GM21723 (cell line): Measurements from ENCODE around the gene MSI2.

Experiments
- ATAC-seq: cut with Tn5 transposase; IDR thresholded peaks from one replicate; pipeline ENCODE4 v1.9.1; 2021; ENCODE audit warnings: mild to moderate bottlenecking, moderate library complexity; ENCODE audit not compliant: unreplicated experiment

The MSI2 gene

GRCh38 chr17:57582881-57583756 lies 326.8 kb downstream of the MSI2 start:
- no peak for ATAC-seq

- ATAC-seq: no peak
Measured at GRCh38 chr17:57584050-57584551, 327.8 kb downstream of the MSI2 start.

- ATAC-seq: no peak
Measured at GRCh38 chr17:57585341-57586195, 329.2 kb downstream of the MSI2 start.

GRCh38 chr17:57586196-57586740 lies 329.9 kb downstream of the MSI2 start:
- no peak for ATAC-seq

GRCh38 chr17:57586742-57587141 lies 330.4 kb downstream of the MSI2 start:
- no peak for ATAC-seq

- ATAC-seq: no peak
Measured at GRCh38 chr17:57587193-57587969, 331.1 kb downstream of the MSI2 start.

GRCh38 chr17:57588086-57588485 lies 331.8 kb downstream of the MSI2 start:
- no peak for ATAC-seq

- no peak for ATAC-seq
Measured at GRCh38 chr17:57589151-57590034, 333.1 kb downstream of the MSI2 start.

GRCh38 chr17:57593739-57594462 lies 337.6 kb downstream of the MSI2 start:
- no peak for ATAC-seq

GRCh38 chr17:57594767-57595166 lies 338.4 kb downstream of the MSI2 start:
- ATAC-seq: no peak

GRCh38 chr17:57595426-57595825 lies 339.1 kb downstream of the MSI2 start:
- no peak for ATAC-seq

- no peak for ATAC-seq
Measured at GRCh38 chr17:57595947-57596695, 339.8 kb downstream of the MSI2 start.

GRCh38 chr17:57597101-57597500 lies 340.8 kb downstream of the MSI2 start:
- no peak for ATAC-seq

GRCh38 chr17:57597531-57598453 lies 341.5 kb downstream of the MSI2 start:
- no peak for ATAC-seq

- no peak for ATAC-seq
Measured at GRCh38 chr17:57599271-57600045, 343.1 kb downstream of the MSI2 start.

- no peak for ATAC-seq
Measured at GRCh38 chr17:57600074-57600473, 343.8 kb downstream of the MSI2 start.
